Measurements from ENCODE around the gene TMEM135.
"Not testable (repeated sequence)": the region's sequence is repeated elsewhere in the genome, so short reads cannot be mapped to it uniquely, and the experiment has no call there.

TMEM135 gene

GRCh38 chr11:87020764-87021365 is 16.9 kb upstream of the TMEM135 start:
- no peak for DNase-seq (ENCODE audit: low spot score)

- DNase-seq (ENCODE audit: low spot score): no peak
Measured at GRCh38 chr11:87022254-87022653, 15.5 kb upstream of the TMEM135 start.

GRCh38 chr11:87022738-87023137 is 15.0 kb upstream of the TMEM135 start:
- no peak for DNase-seq (ENCODE audit: low spot score)

DNA sequence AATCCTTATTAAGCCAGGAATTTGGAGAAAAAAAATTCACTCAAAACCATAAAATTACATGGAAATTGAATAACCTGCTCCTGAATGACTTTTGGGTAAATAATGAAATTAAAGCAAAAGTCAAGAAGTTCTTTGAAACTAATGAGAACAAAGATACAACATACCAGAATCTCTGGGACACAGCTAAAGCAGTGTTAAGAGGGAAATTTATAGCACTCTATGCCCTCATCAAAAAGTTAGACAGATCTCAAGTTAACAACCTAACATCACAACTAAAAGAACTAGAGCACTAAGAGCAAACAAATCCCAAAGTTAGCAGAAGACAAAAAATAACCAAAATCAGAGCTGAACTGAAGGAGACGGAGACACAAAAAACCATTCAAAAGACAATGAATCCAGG is 11.3 kb upstream of the TMEM135 start:
- DNase-seq (ENCODE audit: low spot score): not testable (repeated sequence)

DNA sequence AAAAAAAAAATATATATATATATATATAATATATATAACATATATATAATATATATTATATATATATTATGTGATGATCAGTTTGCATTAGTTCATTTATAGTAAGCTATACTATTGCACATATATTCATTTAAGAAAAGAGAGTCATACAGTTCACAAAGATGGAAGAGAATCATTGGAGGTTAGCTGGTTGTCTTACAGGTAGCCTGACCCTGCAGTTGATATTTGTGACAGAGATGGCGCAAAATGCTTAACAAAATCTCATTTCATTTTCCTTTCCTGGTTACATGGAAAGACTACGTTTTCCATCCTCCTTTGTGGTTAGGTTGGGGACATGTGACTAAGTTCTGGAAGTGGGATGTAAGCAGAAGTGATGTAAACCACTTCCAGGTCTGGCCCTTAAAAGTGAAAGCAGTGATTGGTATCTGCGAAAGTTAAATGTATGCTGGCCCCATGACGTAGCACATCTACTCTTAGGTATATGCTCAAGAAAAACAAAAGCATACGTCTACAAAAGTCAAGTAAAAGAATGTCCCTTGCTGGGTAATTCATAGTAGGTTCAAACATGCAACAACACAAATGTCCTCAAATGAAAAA is 7.2 kb upstream of the TMEM135 start:
- no peak for DNase-seq (ENCODE audit: low spot score)

GRCh38 chr11:87031433-87032170 is 6.1 kb upstream of the TMEM135 start:
- no peak for DNase-seq (ENCODE audit: low spot score)

DNA sequence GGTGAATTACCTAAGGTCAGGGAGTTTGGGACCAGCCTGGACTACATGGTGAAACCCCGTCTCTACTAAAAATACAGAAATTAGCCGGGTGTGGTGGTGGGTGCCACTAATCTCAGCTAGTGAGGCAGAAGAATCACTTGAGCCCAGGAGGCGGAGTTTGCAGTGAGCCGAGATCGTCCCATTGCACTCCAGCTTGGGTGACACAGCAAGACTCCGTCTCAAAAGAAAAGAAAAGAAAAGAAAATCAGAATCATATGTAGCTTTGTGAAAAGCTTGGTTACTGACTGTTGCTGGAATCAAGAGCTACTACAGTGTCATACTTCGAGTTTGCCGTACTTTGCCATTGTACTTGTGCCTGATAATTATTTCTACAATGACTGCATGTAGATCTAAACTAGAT is 4.2 kb upstream of the TMEM135 start:
- no peak for DNase-seq (ENCODE audit: low spot score)

- DNase-seq (ENCODE audit: low spot score): no peak
Measured at GRCh38 chr11:87035976-87036583, 1.7 kb upstream of the TMEM135 start.

DNA sequence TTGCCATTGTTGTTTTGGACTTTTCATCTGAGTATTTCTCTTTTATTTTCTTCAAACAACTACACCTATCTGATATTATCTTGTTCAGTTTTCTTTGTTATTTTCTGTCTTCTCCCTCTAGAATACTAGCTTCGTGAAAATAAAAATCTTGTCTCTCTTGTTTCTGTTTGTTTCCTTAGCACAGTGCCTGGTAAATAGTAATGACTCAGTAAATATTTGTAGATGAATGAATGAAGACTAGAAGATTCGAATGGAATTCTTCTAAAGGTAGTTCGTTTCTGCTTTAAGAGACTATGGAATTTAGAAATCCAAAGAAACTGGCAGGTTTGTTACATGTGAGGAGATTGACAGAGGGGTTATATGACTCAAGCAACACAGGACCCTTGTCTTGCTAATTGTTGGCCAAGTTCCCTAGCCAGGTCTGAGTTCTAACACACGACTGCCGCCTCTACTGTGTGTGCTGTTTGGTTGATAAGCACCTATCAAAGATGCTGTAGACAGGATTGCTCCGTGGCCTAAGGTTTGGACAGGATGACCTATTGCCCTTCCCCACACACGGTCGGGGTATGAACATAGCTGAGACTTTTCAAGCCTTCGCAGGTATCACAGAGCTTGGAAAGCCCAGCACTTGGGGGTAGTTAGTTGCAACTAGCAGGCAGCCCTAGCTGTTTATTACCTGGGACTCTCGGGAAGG is 831 bp upstream of the TMEM135 start:
- no peak for DNase-seq (ENCODE audit: low spot score)

DNA sequence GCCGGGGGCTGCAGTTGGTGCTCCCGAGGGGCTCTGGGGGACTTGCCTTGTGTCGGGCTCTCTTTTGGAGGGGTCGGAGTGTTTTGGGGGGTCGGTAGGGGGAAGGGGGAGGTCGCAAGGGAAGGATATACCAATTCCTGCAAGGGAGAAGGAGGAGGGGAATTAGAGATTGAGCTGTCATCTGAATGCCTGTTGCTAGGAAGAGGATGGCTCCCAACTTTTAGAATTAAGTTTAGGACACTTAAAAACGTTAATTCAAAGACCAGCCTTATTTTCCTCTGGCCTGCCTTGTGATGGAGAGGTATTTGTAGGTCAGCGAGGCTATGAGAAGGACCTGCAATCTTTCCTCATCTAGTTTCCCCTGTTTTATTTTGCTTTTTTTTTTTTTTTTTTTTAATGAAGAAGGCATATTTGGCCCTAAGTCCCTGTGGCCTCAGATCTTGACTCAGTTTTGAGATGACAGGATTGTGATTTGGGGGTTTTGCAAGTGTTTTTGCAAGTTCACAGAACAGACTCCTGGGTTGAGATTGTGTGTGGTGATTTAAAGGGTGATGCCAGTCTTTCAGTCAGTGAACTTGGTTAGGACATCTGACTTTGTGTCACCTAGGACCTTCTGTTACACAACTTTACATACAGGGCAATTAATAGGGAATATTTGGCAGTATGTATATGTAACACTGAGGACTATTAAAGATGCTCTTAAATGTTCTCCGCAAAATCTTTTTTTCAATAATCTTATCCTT is 672 bp downstream of the TMEM135 start:
- no peak for DNase-seq (ENCODE audit: low spot score)

- DNase-seq (ENCODE audit: low spot score): no peak
Measured at GRCh38 chr11:87039371-87039770, 1.6 kb downstream of the TMEM135 start.

GRCh38 chr11:87043894-87044293 is 6.2 kb downstream of the TMEM135 start:
- no peak for DNase-seq (ENCODE audit: low spot score)

DNA sequence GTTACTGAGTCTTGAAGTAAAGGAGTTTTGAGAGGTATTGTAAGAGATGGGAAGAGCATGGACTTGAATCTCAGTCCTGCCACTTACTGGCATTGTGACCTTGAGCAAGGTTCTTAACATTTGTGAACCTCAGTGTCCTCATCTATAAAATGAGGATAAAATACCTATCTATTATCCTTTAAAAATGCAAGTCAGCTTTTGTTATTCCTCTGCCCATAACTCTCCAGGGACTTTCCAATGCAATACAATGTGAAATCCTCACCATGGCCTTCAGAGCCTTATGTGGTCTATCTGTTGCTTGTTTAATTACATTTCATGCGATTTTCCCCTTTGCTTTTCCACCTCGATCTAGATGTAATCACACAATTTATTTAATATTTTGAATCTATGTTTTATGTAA is 9.1 kb downstream of the TMEM135 start:
- DNase-seq (ENCODE audit: low spot score): no peak

GRCh38 chr11:87056091-87056490 is 18.4 kb downstream of the TMEM135 start:
- no peak for DNase-seq (ENCODE audit: low spot score)

GRCh38 chr11:87057749-87058148 is 20.0 kb downstream of the TMEM135 start:
- no peak for DNase-seq (ENCODE audit: low spot score)

DNA sequence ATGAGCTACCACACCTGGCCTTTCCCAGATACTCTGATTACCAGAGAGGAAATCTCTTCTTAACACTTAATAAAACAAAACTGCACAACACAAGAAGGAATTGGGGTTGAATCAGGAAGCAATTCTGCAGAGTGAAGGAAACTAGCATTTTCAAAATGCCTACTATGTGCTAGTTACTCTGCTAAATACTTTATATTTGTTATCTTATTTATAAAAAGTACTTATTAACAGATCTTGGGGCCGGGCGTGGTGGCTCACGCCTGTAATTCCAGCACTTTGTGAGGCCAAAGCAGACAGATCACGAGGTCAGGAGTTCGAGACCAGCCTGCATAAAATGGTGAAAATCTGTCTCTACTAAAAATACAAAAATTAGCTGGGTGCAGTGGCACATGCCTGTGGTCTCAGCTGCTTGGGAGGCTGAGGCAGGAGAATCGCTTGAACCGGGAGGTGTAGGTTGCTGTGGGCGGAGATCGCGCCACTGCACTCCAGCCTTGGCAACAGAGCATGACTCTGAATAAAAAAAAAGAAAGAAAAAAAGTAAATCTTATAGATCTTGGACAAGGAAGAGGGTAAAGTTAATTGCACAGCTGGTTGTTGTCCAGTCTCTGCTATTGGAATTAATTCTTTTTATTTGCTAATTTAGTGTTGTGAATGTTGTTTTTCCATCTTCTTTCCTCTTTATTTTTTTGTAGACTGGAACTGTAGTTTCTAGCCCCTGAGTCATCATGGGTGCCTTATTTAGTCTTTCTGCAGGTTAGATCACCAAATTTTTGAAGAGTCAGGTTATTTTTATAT is 22.1 kb downstream of the TMEM135 start:
- no peak for DNase-seq (ENCODE audit: low spot score)

- DNase-seq (ENCODE audit: low spot score): no peak
Measured at GRCh38 chr11:87061766-87062165, 24.0 kb downstream of the TMEM135 start.

DNA sequence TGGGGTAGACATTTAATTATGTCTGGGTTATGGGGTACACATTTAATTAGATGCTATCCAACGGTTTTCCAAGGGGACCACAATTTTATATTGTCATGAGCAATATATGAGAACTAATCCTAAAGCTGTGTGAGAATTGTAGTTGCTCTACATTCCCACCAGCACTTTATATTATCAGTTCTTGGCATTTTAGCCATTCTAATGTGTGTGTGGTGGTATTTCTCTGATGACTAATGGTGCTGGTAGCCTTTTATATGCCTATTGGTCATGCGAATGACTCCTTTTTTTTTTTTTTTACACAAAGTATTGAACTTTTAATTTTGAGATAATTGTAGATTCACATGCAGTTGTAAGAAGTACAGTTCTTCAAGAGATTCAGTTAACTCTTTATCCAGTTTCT is 26.2 kb downstream of the TMEM135 start:
- no peak for DNase-seq (ENCODE audit: low spot score)

- no peak for DNase-seq (ENCODE audit: low spot score)
Measured at GRCh38 chr11:87072787-87073186, 35.1 kb downstream of the TMEM135 start.

- DNase-seq (ENCODE audit: low spot score): no peak
Measured at GRCh38 chr11:87076260-87076783, 38.6 kb downstream of the TMEM135 start.

All from LoVo (cell line).